Right lobe of liver (tissue), 6 donors: ENCODE data around the gene DOP1A. TPM values are rescaled to one million over a fixed set of nuclear protein-coding genes. Genes with fewer than 3 reads are reported as not detected.

Source experiments
- ATAC-seq, 4 donors: fragments of 200-7000 bp; cut with Tn5 transposase; one replicate each; pipeline ENCODE4 v1.9.1; 2020; ENCODE audit warnings: mild to moderate bottlenecking in 4 of 4, moderate library complexity in 4 of 4
- DNase-seq, 3 donors: peaks; one replicate each; pipeline ENCODE4 v3.0.0-alpha.2; 2020
- H3K27ac ChIP-seq, 3 donors: fragments of 200-600 bp; one replicate each; pipeline ENCODE4 v1.8.0; 2022
- H3K27me3 ChIP-seq, 2 donors: fragments of 200-600 bp; one replicate each; pipeline ENCODE4 v1.8.0; 2022
- H3K36me3 ChIP-seq, 4 donors: fragments of 200-600 bp; sonication (generic) in 1 of 4; one replicate each; pipeline versions ENCODE4 v1.5.1 to v1.8.0; 2017 to 2022; ENCODE audit warnings: control low read depth in 1 of 4
- H3K4me1 ChIP-seq, 4 donors: fragments of 200-600 bp; sonication (generic) in 1 of 4; one replicate each; pipeline versions ENCODE4 v1.5.1 to v1.8.0; 2017 to 2022; ENCODE audit warnings: control low read depth in 1 of 4
- H3K4me3 ChIP-seq, 3 donors: fragments of 200-600 bp; one replicate each; pipeline ENCODE4 v1.8.0; 2022
- H3K9me3 ChIP-seq, 4 donors: fragments of 200-600 bp; sonication (generic) in 1 of 4; one replicate each; pipeline versions ENCODE4 v1.5.1 to v1.8.0; 2017 to 2022; ENCODE audit warnings: control low read depth in 1 of 4
- CTCF ChIP-seq, 4 donors: fragments of 200-600 bp in 3 of 4; fragments of 450-650 bp in 1 of 4; IDR thresholded peaks; one replicate each; pipeline versions ENCODE4 v1.5.1 to v1.8.0; 2016 to 2022; ENCODE audit warnings: antibody characterized with exemption in 4 of 4, mild to moderate bottlenecking in 2 of 4
- POLR2A ChIP-seq: fragments of 450-650 bp; IDR thresholded peaks from one replicate; pipeline ENCODE4 v1.6.1; 2017; ENCODE audit warnings: antibody characterized with exemption, mild to moderate bottlenecking
- WGBS: methylation state at CpG from one replicate; pipeline ENCODE4 v1.1.6; 2018; ENCODE audit warnings: low coverage, low lambda C conversion rate; ENCODE audit not compliant: insufficient coverage; ENCODE audit errors: missing lambda C conversion rate; 5-methylcytosine and 5-hydroxymethylcytosine counted together
- intact Hi-C, 2 donors: fragments of 100-400 bp; cut with DNase I; formaldehyde crosslinking; loops; one replicate each; pipeline versions ENCODE4 v1.11.2 to v1.14.1; 2022
- total RNA-seq, 6 experiments: library from RNA; depleted of rRNA in 2 of 6; stranded (reverse); fragments of >200 nt in 2 of 6; fragmentation: NEBNext Ultra II Directional in 3 of 6; extraction: Animal tissue kit (Norgen Biotek cat#: 25700) in 3 of 6; gene quantifications; one replicate each; pipeline versions ENCODE4 v1.1.0 to v1.2.4, GENCODE V29; 2016 to 2023
- donor health status: DM: no; HTN: yes; CAD: no.
- donor health status: DM: no; HTN: no; CAD: no.
- donor health status: DM: no; HTN: no; CAD: no.
- donor health status: DM: no; HTN: yes; CAD: no.
- donor health status: DM: no; HTN: yes; CAD: no.

DOP1A gene
- total RNA-seq, 6 experiments from 2014 or later: 8.9 to 15.1 (median 9.5) TPM

- WGBS: 56% methylated on average over 1 of the region's 1 CpG
- Histone ChIP-seq H3K27ac (no peak overlapping the region), H3K36me3 (peaks cover 0 to 17% (median 7%) of the 10 kb centered on the region in 4 donors), H3K9me3 (no peaks in the 10 kb centered on the region), H3K4me1 (no peaks in the 10 kb centered on the region), H3K4me3 (no peak overlapping the region), H3K27me3 (no peaks in the 10 kb centered on the region)
- DNase-seq (no peak), ATAC-seq (peak in 2 of 4 donors; percentile 55 to 86)
- TF ChIP-seq POLR2A: no peak
- no peak for TF ChIP-seq CTCF (IDR thresholded peaks at IDR 0.05)
- intact Hi-C loops: no loop called here
Measured at GRCh38 chr6:83114164-83114563, 46.7 kb downstream of the DOP1A start.

GRCh38 chr6:83117802-83118201, 50.3 kb downstream of the DOP1A start:
- H3K27me3 ChIP-seq: no peaks in the 10 kb centered on the region
- no peak overlapping the region for H3K27ac ChIP-seq
- DNase-seq: no peak
- no peaks in the 10 kb centered on the region for H3K9me3 ChIP-seq
- intact Hi-C loops: no loop called here
- TF ChIP-seq POLR2A: no peak
- no peak for TF ChIP-seq CTCF (IDR thresholded peaks at IDR 0.05)
- H3K4me1 ChIP-seq: no peaks in the 10 kb centered on the region
- no peak for ATAC-seq
- H3K36me3 ChIP-seq: peaks cover 0 to 8% (median 4%) of the 10 kb centered on the region in 4 donors
- H3K4me3 ChIP-seq: no peak overlapping the region
- 86% methylated on average over 1 of the region's 1 CpG for WGBS

DNA sequence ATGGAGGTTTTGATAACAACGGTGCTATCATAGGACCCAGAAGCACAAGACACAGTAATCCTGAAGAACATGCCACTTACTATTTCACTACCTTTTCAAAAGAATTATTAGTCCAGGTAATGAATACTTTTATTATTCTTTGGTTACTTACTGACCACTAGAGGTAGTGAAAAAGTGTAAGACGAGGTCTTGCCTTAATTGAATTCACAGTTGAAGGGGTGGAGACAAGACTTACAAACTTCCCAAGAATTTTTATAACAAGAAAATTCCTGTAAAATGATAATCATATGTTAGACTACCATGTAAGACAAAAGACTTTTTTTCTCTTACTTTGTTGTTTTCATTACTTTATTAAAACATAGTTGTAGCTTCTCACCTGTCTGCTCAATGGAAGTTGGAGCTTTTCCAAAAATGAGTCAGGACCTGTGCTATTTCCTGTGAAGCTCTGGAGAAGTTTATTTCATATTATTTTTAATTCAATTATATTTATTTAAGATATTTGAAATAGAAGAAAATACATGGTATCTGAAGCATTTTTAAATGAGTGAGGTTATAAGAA, 52.4 kb downstream of the DOP1A start:
- Histone ChIP-seq H3K4me1 (no peaks in the 10 kb centered on the region), H3K36me3 (peaks cover 0 to 8% (median 4%) of the 10 kb centered on the region in 4 donors), H3K4me3 (no peak overlapping the region), H3K9me3 (no peaks in the 10 kb centered on the region), H3K27ac (no peak overlapping the region), H3K27me3 (no peaks in the 10 kb centered on the region)
- DNase-seq (no peak), ATAC-seq (no peak)
- TF ChIP-seq CTCF (IDR thresholded peaks at IDR 0.05) (no peak), POLR2A (no peak)
- intact Hi-C loops: no loop called here
- WGBS: 95% methylated on average over 2 of the region's 2 CpGs

DNA sequence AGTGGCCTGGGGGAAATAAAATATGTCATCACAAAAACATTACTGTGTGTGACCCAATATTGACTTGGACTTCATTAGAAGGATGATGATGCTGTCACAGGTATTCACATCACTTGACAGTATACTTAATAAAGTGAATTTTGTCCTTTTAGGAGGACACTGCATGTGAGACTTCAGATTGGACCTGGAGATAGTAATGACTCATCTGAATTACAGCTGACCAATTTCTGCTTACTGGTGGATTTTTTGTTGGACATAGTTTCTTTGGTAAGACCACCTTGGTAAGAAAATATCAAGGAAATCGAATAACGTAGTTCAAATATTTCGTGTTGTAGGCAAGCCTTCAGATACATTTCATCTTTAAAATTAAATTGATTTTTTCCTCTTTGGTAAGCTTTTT, 57.1 kb downstream of the DOP1A start:
- ATAC-seq: no peak
- 81% methylated on average over 3 of the region's 3 CpGs for WGBS

More for the DNA sequence above, 57.1 kb downstream of the DOP1A start:
- TF ChIP-seq CTCF (IDR thresholded peaks at IDR 0.05): no peak
- no peak for TF ChIP-seq POLR2A
- Histone ChIP-seq H3K36me3 (peaks cover 4 to 49% (median 17%) of the 10 kb centered on the region in 4 donors), H3K9me3 (no peaks in the 10 kb centered on the region), H3K4me1 (no peaks in the 10 kb centered on the region), H3K27ac (no peak overlapping the region), H3K4me3 (no peak overlapping the region), H3K27me3 (no peaks in the 10 kb centered on the region)
- no peak for DNase-seq
- intact Hi-C loops: no loop called here
